Stimulated activated naive CD4-positive, alpha-beta T cell (primary cell): ENCODE measurements around the gene TRAF1.

Experiments
- DNase-seq, 6 experiments: peaks; one replicate each; lab custom pipeline; 2025; lab: John Stamatoyannopoulos, UW

The TRAF1 gene

DNA sequence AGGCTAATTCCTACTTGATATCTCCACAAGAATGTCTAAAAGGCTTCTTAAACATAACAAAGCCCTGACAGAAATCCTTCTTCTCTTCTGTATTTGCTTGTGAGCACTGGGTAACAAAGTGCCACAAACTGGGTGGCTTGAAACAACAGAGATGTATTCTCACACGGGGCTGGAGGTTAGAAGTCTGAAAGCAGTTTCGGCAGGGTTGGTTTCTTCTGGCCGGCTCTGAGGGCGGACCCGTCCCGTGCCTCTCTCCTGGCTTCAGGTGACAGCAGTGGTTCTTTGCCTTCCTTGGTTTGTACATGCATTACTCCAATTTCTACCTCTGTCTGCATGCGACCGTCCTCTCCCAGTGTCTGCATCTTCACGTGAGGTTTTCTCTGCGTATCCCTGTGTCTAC lies 14.0 kb upstream of the TRAF1 start:
- no peak for DNase-seq

DNA sequence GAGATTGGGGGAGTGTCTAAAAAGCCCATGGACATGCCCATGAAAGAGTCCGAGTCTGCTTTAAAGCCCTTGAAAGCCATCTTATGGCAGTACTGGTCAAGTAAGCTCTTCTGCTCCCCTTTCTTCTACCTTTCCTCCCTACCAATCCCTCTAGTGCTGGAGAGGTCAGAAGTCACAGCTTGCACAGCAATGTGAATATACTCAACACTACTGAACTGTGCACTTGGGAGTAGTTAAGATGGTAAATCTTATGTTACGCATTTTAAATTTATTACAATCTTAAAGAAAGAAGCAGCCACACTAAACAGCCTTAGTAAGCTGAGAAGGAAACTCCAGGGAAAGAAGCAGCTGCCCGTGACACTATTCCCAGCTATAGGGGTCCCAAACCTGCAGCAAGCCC lies 12.3 kb upstream of the TRAF1 start:
- no peak for DNase-seq

DNA sequence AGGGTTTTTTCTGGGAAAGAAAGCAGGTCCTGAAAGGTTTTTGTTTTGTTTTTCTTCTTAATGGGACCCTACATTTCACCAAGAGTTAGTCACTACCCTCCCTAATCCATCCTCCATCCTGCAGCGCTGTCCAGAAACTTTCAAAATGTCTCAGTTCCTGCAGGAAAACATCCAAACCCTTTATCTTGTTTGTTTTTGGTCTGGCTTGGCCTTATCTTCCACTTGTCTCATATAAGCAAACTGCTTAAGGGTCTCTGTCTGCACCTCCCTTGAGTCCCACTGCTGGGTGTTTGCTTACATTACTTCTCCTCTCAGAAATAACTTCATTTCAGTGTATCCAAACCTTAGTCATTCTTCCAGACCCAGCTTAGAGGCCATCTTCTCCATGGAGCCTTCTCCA lies 11.0 kb upstream of the TRAF1 start:
- DNase-seq: no peak

DNA sequence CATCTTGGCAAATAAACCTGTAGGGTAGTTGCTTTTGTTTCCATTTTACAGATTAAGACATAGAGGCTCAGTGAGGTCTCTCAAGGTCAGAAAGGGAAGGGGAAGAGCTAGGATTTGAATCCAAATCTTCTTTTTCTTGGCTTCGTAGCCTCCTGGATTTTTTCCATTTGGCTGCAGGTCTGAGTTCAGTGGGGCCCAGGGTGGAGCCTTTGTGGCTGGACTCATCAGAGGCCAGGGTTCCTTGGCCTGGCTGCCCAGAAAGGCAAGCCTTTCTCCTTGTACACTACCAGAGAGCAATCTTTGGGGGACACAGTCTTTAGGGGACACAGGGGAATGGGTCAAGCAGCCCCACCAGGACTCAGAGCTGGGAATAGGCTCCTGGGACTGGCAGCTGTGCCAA lies 10.5 kb upstream of the TRAF1 start:
- DNase-seq: no peak

DNA sequence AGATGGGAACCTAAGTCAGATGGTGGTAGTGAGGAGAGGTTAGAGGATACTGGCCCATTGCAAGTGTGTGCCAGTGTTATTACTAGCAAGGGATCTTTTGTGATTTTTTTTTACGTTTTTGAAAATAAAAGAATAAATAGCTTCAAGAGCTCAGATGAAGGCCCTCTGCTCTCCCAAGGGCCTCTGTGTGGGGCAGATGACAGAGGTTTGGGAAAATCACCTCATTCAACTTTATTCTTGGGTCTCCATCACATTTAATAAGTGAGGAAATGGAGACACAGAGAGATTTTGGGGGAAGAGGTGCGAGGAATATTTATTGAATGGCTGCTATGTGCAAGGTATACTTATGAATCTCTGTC lies 10.1 kb upstream of the TRAF1 start:
- DNase-seq: no peak

DNA sequence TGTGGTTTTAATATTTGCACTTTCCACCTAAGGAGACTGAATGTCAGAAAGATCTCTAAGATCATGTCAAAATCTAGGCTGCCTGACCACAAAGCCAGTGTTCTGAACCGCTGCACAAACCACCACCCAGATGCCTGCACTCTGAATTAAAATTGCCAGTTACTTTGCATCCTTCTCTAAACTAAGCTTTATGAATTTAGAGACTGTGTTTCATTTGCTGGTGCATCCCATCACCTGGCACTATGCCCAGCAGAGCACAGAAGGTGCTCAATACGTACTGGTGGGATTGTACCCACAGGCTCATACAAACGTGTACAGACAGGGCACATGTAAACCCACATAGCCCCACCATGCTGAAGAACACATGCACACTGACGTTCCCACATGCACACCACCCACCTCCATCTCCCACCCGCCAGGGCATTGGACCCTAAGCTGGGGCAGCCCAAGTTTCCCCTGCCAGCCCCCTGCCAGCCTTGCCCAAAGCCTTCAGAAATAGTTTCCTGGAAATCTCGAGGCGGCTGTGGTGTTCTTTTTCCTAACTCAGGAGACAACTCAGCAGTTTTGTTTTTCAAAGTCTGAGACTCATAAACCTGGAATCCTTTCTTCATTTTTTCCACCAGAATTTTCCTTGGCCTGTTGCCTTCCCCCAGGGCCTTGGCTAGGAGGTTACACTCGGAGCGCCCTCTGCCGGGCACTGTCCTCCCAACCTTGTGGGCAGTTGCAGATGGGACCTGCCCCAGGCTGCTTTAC lies 9.6 kb upstream of the TRAF1 start:
- DNase-seq: peak; percentile 72 to 84 (median 78)

DNA sequence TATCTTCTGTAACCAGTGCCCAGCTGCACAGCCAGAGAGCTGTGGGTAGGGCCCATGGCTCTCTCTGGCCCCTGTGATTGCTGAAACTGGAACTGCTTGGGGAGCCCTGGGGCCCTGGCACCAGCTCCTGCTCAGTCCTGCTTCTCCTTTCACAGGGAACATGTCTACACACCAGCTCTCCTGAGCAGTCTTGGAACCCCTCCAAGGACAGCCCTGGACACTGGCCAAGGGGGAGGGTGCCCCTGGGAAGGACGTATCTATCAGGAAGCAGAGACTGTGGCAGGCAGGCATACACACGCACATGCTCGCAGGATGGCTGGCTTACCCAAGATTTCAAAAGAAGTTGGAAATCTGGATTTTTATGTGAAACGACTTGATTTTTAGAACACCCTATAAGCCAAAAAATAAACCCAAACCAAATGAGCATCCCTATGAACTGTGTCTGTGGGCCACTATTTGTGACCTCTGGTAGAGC lies 8.8 kb upstream of the TRAF1 start:
- DNase-seq: peak in 1 of 6 experiments; percentile 27

DNA sequence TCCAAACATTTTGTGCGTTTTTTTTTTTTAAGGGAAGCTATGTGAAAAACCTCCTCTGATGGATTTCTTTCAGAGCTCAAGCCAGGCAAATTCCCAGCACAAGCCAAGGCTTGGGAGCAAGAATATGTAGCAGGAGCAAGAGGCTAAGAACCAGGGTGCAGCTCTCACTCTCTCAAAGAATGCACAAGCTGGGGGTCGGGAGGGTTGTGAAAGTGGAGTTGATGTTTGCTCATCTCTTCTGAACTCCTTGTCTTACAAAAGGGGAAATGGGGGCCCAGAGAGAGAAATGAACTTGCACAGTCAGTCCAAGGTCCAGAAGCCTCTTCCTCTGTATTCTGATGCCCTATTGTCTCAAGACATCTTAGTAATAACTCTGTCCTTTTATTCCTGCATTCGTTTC lies 7.7 kb upstream of the TRAF1 start:
- peak in 1 of 6 experiments; percentile 7 for DNase-seq

DNA sequence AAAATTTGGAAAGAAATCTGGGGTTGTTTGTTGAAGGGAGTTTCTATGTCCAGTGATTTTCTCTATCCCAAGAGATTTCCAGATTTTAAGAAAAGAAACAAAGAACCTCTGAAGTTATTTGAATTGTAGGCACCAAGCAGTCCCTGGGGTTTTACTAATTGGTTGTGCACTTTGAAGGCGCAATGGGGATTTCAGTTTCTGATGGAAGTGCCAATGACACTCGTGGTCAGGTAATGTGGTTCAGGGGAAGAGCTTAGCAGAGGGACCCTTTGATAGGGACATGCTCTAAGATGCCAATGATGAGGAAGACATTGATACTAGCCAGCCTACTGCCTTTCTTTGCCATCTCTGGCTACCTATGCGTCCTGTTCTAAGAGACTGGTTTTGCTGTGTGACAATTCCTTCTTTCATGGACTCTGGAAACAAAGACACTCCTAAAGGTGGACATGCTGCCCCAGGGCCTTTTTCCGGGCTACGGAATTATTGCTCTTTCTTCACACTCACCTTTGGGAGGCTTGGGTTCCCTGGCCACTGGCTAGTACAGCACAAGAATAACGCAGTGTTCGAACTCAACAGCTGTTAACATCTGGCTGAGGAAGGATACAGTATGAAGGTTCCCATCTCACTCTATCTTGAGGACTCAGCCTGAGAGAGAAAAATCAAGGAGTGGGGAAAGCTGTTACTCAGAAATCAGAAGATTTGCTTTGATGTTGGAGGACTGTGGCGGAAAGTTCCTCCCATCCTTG lies 6.9 kb upstream of the TRAF1 start:
- DNase-seq: no peak

DNA sequence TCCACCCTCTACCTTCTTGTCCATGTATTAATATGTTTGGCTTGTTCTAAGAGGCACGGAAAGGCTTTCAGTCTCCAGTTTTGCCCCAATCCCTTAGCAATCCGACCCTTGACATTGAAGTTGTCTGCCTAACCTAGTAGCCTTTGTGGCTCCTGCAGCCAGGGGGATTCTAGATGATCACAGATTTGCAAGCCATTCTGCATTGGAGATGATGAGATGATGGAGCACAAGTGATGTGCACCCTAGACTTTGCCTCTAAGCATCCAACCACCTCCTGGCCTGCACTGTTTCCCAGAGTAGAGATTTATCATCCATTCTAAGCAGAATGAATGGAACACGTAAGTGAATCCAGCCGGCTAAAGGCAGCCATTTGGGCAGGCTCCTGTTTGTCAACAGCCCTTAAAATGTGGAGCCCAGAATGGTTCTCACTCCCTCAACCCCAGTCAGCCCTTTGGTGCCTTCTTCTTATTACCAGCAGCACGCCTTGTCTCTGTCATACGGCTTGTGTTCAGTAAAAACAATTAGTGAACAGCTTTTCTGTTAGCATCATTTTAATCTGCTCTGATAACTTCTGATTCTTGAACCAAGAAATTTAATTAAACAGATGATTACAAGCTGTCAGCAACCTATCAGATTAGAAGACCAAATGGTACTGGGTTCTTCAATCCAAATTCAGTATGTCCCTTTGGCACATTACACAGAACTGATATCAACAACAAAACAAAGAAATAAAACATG lies 5.7 kb upstream of the TRAF1 start:
- no peak for DNase-seq

DNA sequence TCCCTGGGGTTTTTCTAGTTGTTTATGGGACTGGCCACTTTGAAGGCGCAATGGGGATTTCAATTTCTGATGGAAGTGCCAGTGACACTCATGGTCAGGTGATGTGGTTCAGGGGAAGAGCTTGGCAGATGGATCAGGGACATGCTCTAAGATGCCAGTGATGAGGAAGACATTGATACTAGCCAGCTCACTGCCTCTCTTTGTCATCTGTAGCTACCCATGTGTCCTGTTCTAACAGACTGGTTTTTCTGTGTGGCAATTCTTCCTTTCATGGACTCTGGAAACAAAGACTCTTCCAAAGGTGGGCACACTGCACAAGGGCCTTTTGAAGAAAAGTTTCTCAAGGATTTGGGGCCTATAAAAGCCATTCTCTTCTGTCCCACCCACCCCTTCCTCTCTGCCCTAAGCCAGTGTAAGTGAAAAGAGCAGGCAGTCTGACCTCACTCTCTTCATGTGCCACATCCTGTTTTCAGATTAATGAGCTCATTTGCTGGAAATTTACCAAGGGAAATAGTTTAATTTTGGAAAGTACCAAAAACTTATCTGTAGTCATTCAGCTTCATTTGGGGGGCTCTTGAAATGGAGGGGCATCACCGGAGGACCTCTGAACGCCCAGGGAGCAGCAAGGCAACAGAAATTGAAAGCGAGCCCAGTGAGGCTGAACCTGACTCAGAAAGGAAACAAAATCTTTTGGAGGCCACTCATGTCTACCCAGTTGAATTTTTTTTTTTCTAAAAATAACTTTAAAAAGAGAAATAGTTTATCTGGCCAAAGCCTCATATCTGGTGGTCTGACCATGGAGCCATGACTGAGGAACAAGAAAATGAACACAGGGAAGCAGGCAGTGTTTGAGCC lies 4.9 kb upstream of the TRAF1 start:
- DNase-seq: peak; percentile 33 to 83 (median 59)

DNA sequence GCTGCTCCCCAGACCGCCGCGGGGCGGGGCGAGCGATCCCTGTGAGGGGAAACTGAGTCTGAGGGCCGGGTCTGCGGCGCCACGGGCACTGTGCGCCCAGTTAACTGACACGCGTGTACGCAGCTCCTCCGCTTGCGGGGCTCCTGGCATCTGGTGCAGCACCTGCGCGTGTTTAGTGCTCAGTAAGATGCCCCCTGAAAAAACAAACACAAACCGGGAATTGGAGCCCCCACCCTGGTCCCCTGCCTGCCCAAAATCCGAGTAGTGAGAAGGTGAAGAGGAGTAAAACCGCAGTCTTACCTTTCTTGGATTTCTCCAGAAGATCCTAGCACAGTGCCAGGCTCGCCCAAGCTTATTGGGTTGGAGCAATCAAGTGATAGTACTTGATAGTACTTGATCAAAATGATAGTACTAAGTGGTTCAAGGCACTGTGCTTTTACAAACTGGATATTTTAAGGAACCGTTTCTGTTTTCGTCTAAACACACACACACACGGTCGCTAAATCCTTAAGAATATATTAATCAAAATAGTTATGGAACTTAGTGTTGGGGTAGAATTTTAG lies 2.7 kb upstream of the TRAF1 start:
- peak in 1 of 6 experiments; percentile 31 for DNase-seq

DNA sequence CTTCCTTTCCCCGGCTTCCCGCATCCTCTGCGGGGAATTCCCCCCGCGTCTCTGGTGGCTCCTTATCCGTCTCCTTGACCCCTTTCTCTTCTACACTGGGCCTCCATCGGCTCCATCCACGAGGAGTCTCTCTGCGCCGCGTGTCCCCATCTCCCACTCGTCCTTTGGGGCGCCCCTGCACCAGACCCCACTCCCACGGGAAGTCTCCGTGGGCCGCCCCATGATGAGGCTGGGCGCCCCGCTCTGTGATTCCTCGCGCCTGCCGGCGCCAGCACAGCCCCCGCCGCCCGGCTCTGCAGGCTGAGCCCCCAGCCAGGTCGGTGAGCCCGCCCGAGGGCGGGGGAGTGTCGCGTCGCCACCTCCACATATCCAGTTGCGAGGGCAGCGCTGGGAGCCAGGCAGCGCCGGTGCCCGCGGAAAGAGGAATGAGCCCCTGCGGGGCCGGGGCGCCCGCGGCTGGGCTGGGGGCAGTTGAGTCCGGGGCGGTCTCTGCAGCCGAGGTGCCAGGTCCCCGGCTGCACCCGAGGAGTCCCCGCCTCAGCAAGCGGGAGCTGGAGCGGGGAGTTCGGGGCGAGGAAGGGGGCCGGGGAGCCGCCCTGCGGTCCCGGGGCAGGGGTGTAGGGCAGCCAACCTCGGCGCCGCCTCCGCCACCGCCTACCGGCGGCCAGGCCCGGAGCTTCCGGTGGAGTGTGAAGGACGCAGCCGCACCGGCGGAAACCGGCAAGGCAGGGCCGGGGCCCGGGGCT lies 2.1 kb upstream of the TRAF1 start:
- peak; percentile 50 to 75 (median 63) for DNase-seq

DNA sequence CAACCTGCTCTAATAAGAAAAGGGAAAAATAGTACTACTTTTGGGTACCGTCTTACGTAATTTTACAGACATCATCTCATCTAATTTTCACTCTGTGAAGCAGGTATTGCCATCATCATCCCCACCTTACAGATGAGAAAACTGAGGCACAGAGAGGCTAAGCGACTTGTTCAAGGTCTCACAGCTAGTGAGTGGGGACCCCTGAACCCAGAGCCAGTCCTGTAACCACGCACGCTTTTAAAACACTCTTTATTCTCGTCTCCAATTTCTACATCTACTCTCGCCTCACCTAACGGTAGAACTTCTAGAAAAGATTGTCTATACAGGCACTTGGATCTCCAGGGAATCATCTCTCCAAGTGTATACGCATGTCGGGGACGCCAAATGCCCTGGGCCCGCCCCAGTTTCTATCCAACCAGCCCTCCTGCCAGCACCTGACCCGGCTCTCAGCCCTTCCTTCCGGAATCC lies 1.5 kb upstream of the TRAF1 start:
- peak in 1 of 6 experiments; percentile 20 for DNase-seq

DNA sequence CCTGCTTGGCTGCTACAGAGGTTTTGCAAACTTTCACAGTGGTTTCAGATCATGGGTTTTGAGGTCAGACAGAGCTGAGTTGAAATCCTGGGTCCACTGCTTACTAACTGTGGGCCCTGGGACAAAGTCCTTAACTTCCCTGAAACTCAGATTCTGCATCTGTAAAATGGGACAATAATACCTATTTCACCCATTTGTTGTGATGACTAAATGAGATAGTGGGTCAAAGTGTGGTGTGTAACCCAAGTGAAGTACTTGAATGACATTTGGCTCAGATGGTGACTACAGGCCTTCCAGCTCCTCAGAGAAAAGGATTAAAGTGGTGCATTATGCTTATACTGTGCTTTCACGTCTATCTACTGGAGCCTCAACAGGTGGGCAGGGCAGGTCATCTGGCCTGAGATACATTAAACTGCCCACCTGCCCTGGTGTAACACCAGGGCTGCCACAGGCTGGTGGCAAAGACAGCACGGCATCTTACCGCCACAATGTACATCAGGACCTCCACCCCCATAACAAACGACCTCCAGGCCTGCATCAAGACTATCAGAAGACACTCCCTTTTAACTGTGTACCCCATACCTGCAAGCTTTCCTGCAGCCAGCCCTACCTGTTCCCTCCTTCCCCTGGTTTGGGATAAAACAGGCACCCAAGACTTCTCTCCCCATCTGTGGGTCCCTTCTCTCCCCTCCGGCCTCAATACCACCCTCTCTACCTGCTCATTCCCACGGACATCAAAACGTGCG lies 846 bp upstream of the TRAF1 start:
- DNase-seq: peak in 1 of 6 experiments; percentile 23

DNA sequence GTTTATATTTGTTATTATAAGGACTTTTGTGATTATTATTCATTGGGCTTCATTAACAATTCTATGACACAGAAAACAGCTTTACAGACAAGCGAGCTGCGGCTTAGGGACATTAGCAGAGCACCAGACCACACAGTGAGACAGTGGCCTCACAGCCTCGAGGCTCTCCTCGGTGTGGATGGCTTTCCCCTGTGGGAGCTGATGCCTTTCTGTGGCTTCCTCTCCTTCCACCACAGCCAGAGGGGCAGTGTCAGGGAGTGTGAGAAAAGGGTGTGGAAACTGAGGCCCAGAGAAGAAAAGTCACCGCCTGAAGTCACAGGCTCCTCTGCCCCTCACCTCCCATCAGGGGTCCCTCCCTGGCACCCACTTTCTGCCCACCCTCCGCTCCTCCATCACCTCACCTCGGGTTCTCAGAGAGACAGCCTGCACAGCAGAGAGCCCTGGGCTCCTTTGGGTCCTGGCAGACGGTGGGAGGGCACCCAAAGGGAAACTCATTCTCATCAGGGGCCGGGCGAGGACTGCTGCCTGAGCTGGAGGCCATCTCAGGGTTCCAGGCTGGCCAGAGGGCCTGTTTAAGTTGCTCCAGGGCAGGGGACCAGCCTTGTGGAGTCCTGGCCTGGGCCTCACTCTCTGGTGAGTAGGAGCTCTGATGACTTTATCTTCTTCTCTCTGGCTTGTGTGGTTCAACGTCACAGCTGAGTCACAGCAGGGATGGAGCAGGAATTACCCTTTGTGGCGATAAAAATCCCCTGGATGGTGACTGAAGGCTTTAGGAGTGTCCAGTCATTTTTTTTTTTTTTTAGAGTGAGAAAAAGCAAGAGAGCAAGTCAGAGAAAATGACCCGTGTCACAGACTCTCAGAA lies 830 bp downstream of the TRAF1 start:
- DNase-seq: peak in 5 of 6 experiments; percentile 12 to 58 (median 49)

DNA sequence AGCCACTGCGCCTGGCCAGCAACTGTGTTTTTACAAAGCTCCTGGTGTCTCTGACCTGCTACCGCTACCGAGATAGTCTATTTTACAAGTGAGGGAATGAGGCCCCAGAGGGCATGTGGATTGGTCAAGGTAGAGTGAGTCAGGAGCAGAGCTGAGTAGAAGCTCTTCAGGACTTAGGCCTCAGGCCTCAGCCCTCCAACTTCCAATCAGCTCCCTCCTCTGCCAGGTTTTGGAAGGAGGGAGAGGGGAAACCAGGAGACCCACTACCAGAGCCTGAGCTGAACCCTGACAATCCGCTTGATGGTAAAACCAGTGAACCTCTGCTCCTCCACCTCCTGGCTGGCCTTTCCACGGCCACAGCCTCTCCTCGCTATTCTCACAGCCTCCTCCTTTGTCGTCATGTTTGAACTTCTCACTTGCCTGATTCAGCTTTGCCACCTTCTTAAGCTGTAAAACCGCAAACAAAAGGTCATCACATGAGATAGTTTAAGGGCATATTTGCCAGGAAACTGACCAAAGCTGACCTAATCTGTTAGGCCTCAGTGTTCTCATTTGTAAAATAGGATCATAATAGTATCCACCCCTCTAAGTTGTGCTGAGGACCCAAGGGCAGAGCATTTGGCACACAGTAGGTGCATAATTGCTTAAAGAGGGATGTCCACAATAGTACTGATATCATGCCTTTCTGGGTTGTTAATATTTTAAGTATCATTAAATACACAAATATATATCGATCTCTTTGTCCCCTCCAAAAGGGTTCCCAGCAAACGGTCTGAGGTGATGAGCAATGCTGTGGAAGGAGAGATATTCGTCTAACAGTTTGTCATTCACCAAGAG lies 1.7 kb downstream of the TRAF1 start:
- DNase-seq: no peak
